H9 (cell line): ENCODE data around the gene KCNJ15. TPM values are rescaled to one million over a fixed set of nuclear protein-coding genes. Genes with fewer than 3 reads are reported as not detected.

Experiments
- DNase-seq: peaks from one replicate; pipeline ENCODE4 v3.0.0-alpha.2; 2017
- H2AFZ ChIP-seq: one replicate; pipeline ENCODE4 v1.6.1; 2013; ENCODE audit warnings: mild to moderate bottlenecking, low read length, control low read depth, moderate library complexity
- H2AK5ac ChIP-seq: 2 replicates; pipeline ENCODE4 v1.6.1; 2013; ENCODE audit warnings: low read length, control low read depth, mixed read lengths; ENCODE audit not compliant: insufficient read length
- H2BK120ac ChIP-seq: one replicate; pipeline ENCODE4 v1.6.1; 2013; ENCODE audit warnings: low read depth, mild to moderate bottlenecking, low read length, control low read depth, inconsistent platforms; ENCODE audit not compliant: poor library complexity, severe bottlenecking
- H2BK12ac ChIP-seq: 2 replicates; pipeline ENCODE4 v1.6.1; 2013; ENCODE audit warnings: low read length, control low read depth, mixed read lengths, low read depth; ENCODE audit not compliant: insufficient read length
- H2BK15ac ChIP-seq: 2 replicates; pipeline ENCODE4 v1.6.1; 2013; ENCODE audit warnings: low read depth, low read length, control low read depth
- H2BK20ac ChIP-seq: one replicate; pipeline ENCODE4 v1.6.1; 2013; ENCODE audit warnings: low read depth, mild to moderate bottlenecking, low read length, control low read depth, inconsistent platforms; ENCODE audit not compliant: poor library complexity, severe bottlenecking
- H2BK5ac ChIP-seq: 2 replicates; pipeline ENCODE4 v1.6.1; 2013; ENCODE audit warnings: low read length, control low read depth, mixed read lengths; ENCODE audit not compliant: insufficient read length
- H3K14ac ChIP-seq: 2 replicates; pipeline ENCODE4 v1.6.1; 2013; ENCODE audit warnings: low read length, control low read depth; ENCODE audit not compliant: insufficient read depth
- H3K18ac ChIP-seq: 2 replicates; pipeline ENCODE4 v1.6.1; 2013; ENCODE audit warnings: low read depth, mild to moderate bottlenecking, mixed read lengths, low read length, control low read depth; ENCODE audit not compliant: insufficient read length
- H3K23ac ChIP-seq: 2 replicates; pipeline ENCODE4 v1.6.1; 2013; ENCODE audit warnings: low read length, control low read depth, mixed read lengths, low read depth; ENCODE audit not compliant: insufficient read length
- H3K23me2 ChIP-seq: 2 replicates; pipeline ENCODE4 v1.6.1; 2013; ENCODE audit warnings: low read depth, mild to moderate bottlenecking, mixed read lengths, low read length, control low read depth; ENCODE audit not compliant: insufficient read length, poor library complexity, severe bottlenecking
- H3K27ac ChIP-seq: 2 replicates; pipeline ENCODE4 v1.5.1; 2013; ENCODE audit warnings: low read length, control low read depth, mixed read lengths, low read depth; ENCODE audit not compliant: insufficient read length
- H3K27me3 ChIP-seq: 2 replicates; pipeline ENCODE4 v1.6.1; 2013; ENCODE audit warnings: low read length, control low read depth, inconsistent platforms; ENCODE audit not compliant: insufficient read depth
- H3K4ac ChIP-seq: 2 replicates; pipeline ENCODE4 v1.6.1; 2013; ENCODE audit warnings: low read depth, mild to moderate bottlenecking, control low read depth, inconsistent platforms, low read length, moderate library complexity
- H3K4me1 ChIP-seq: 2 replicates; pipeline ENCODE4 v1.6.1; 2013; ENCODE audit warnings: low read length, control low read depth, inconsistent platforms; ENCODE audit not compliant: insufficient read depth
- H3K4me2 ChIP-seq: 2 replicates; pipeline ENCODE4 v1.6.1; 2013; ENCODE audit warnings: low read length, control low read depth, mixed read lengths; ENCODE audit not compliant: insufficient read length, insufficient read depth
- H3K56ac ChIP-seq: 2 replicates; pipeline ENCODE4 v1.6.1; 2013; ENCODE audit warnings: low read depth, mild to moderate bottlenecking, mixed read lengths, low read length, control low read depth; ENCODE audit not compliant: insufficient read length
- H3K79me1 ChIP-seq: 2 replicates; pipeline ENCODE4 v1.6.1; 2013; ENCODE audit warnings: low read depth, mild to moderate bottlenecking, moderate library complexity, low read length, control low read depth, inconsistent platforms; ENCODE audit not compliant: insufficient read depth, poor library complexity, severe bottlenecking
- H3K79me2 ChIP-seq: 2 replicates; pipeline ENCODE4 v1.6.1; 2013; ENCODE audit warnings: low read length, control low read depth, inconsistent platforms; ENCODE audit not compliant: insufficient read depth
- H3K9ac ChIP-seq: 2 replicates; pipeline ENCODE4 v1.6.1; 2013; ENCODE audit warnings: low read length, control low read depth, mixed read lengths; ENCODE audit not compliant: insufficient read length; ENCODE audit errors: extremely low read depth
- H3K9me3 ChIP-seq: one replicate; pipeline ENCODE4 v1.6.1; 2013; ENCODE audit warnings: low read depth, low read length, inconsistent platforms; ENCODE audit not compliant: control insufficient read depth
- H3T11ph ChIP-seq: one replicate; pipeline ENCODE4 v1.6.1; 2013; ENCODE audit warnings: mild to moderate bottlenecking, low read length, control low read depth, inconsistent platforms
- H4K20me1 ChIP-seq: one replicate; pipeline ENCODE4 v1.6.1; 2013; ENCODE audit not compliant: control insufficient read depth, insufficient read length, insufficient read depth
- H4K5ac ChIP-seq: 2 replicates; pipeline ENCODE4 v1.6.1; 2013; ENCODE audit warnings: low read depth, mild to moderate bottlenecking, mixed read lengths, low read length, control low read depth; ENCODE audit not compliant: insufficient read length
- H4K8ac ChIP-seq: replicated peaks from 2 replicates; pipeline ENCODE4 v1.6.1; 2013; ENCODE audit warnings: low read length, control low read depth, mixed read lengths, low read depth; ENCODE audit not compliant: insufficient read length
- H4K91ac ChIP-seq: 2 replicates; pipeline ENCODE4 v1.6.1; 2013; ENCODE audit warnings: low read depth, mild to moderate bottlenecking, moderate library complexity, mixed read lengths, low read length, control low read depth; ENCODE audit not compliant: insufficient read length
- H3K27ac Mint-ChIP-seq, 3 experiments: 2 replicates in 2 of 3; 3 replicates in 1 of 3; pipeline ENCODE4 v1.8.0; 2020 to 2021; ENCODE audit warnings: mixed read lengths in 3 of 3, mild to moderate bottlenecking in 1 of 3, moderate library complexity in 1 of 3
- H3K27me3 Mint-ChIP-seq: 2 replicates; pipeline ENCODE4 v1.8.0; 2021; ENCODE audit warnings: low read depth, mild to moderate bottlenecking, moderate library complexity, mixed read lengths
- H3K36me3 Mint-ChIP-seq, 3 experiments: 2 replicates in 2 of 3; 3 replicates in 1 of 3; pipeline ENCODE4 v1.8.0; 2020 to 2021; ENCODE audit warnings: low read depth in 3 of 3, mixed read lengths in 3 of 3; ENCODE audit not compliant: insufficient read depth in 1 of 3
- H3K4me1 Mint-ChIP-seq, 2 experiments: 2 replicates each; pipeline ENCODE4 v1.8.0; 2020; ENCODE audit warnings: mixed read lengths in 2 of 2
- H3K4me3 Mint-ChIP-seq, 2 experiments: 2 replicates in 1 of 2; 3 replicates in 1 of 2; pipeline ENCODE4 v1.8.0; 2020 to 2021; ENCODE audit warnings: mild to moderate bottlenecking in 2 of 2, mixed read lengths in 2 of 2, moderate library complexity in 1 of 2
- H3K9me3 Mint-ChIP-seq, 2 experiments: 2 replicates in 1 of 2; 3 replicates in 1 of 2; pipeline ENCODE4 v1.8.0; 2020; ENCODE audit warnings: mild to moderate bottlenecking in 2 of 2, mixed read lengths in 2 of 2, moderate library complexity in 1 of 2
- CTCF ChIP-seq: fragments of 200-600 bp; sonication (generic); conservative IDR thresholded peaks from 3 replicates; pipeline ENCODE4 v1.8.0; 2021; ENCODE audit warnings: antibody characterized with exemption, mild to moderate bottlenecking
- WGBS: extraction: QIAGEN DNeasy Blood & Tissue Kit; methylation state at CpG from one replicate; pipeline ENCODE4 v1.1.7; 2013; ENCODE audit warnings: missing lambda C conversion rate, low lambda C conversion rate, mixed read lengths; ENCODE audit not compliant: insufficient read length; ENCODE audit errors: extremely low coverage; 5-methylcytosine and 5-hydroxymethylcytosine counted together
- total RNA-seq: library from RNA; stranded (reverse); gene quantifications from 2 replicates; pipeline ENCODE4 v1.2.1, GENCODE V29; 2021

The KCNJ15 gene
- total RNA-seq, 1 experiment from 2014 or later: not detected

DNA sequence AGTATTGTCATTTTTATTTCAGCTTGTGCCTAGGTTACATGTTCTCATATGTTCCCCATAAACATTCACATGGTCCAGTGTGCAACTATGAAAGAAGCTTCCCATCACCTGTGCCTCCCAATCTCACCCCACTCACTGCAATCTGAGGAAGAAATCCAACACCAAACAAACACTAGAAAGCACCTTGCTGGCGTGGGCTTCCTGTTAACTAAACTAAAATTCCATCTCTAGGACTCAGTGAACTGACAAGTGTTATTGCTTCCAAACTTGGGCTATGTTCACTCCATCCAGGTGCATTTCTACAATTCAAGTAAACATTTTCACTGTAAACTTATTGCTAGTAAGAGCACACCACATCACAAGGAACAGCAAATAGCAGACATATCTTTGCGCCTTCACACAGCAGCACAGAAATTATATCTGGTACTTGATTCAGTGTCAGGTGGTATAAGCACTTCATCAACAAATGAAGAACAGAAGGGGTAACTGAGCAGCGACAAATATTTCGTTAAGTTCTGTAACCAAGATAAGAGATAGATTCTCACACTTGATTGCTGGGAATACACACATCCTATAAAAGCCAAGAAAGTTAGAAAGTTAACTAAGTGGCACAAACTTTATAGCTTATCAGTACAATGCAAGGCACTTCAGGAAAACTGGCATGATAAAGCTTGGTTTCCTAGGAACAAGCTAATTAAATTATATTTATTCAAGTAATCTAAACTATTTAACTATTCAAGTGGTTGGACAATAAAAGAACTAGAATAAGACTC lies 8.9 kb upstream of the KCNJ15 start:
- whole genome bisulfite sequencing: no CpG with 5 or more reads among the region's 4 CpGs
- DNase-seq: no peak
- TF ChIP-seq CTCF: no peak
- no peak overlapping the region for H2BK15ac ChIP-seq
- H2BK5ac ChIP-seq: no peak overlapping the region
- no peak overlapping the region for H3K23ac ChIP-seq
- no peaks in the 10 kb centered on the region for H3K23me2 ChIP-seq
- no peaks in the 10 kb centered on the region for H3K79me1 ChIP-seq
- H3K27me3 ChIP-seq: no peaks in the 10 kb centered on the region
- no peaks in the 10 kb centered on the region for H3K36me3 Mint-ChIP-seq
- no peaks in the 10 kb centered on the region for H3K4me1 ChIP-seq
- no peak overlapping the region for H3K27ac Mint-ChIP-seq
- no peak overlapping the region for H3K4me2 ChIP-seq
- H3K9ac ChIP-seq: no peak overlapping the region
- H3K14ac ChIP-seq: no peak overlapping the region
- no peak overlapping the region for H3K27ac ChIP-seq
- H3K56ac ChIP-seq: no peak overlapping the region
- no peak overlapping the region for H2AK5ac ChIP-seq
- no peak overlapping the region for H2BK120ac ChIP-seq
- H4K20me1 ChIP-seq: no peaks in the 10 kb centered on the region
- no peaks in the 10 kb centered on the region for H3K27me3 Mint-ChIP-seq
- H2AFZ ChIP-seq: no peak overlapping the region
- no peak overlapping the region for H2BK12ac ChIP-seq
- 0 out of 4 replicates have a peak, but pooled peaks cover 0 to 7% of the 10 kb centered on the region in 2 experiments for H3K4me1 Mint-ChIP-seq
- H2BK20ac ChIP-seq: no peak overlapping the region
- H3K4me3 Mint-ChIP-seq: no peak overlapping the region
- no peak overlapping the region for H3T11ph ChIP-seq
- no peak overlapping the region for H4K8ac ChIP-seq
- no peak overlapping the region for H4K91ac ChIP-seq
- H3K9me3 Mint-ChIP-seq: peaks cover 0 to 4% of the 10 kb centered on the region in 2 experiments; a peak in 2 of 5 replicates
- no peak overlapping the region for H3K4ac ChIP-seq
- H4K5ac ChIP-seq: no peak overlapping the region
- H3K9me3 ChIP-seq: no peaks in the 10 kb centered on the region
- no peaks in the 10 kb centered on the region for H3K79me2 ChIP-seq
- H3K18ac ChIP-seq: no peak overlapping the region
